ENCODE data around the gene SLC9A3. TPM values are rescaled to one million over a fixed set of nuclear protein-coding genes. Genes with fewer than 3 reads are reported as not detected.

SLC9A3 gene
- total RNA-seq, 4 donors from 2014 or later: 2.4 to 3.8 (median 3.5) TPM

DNA sequence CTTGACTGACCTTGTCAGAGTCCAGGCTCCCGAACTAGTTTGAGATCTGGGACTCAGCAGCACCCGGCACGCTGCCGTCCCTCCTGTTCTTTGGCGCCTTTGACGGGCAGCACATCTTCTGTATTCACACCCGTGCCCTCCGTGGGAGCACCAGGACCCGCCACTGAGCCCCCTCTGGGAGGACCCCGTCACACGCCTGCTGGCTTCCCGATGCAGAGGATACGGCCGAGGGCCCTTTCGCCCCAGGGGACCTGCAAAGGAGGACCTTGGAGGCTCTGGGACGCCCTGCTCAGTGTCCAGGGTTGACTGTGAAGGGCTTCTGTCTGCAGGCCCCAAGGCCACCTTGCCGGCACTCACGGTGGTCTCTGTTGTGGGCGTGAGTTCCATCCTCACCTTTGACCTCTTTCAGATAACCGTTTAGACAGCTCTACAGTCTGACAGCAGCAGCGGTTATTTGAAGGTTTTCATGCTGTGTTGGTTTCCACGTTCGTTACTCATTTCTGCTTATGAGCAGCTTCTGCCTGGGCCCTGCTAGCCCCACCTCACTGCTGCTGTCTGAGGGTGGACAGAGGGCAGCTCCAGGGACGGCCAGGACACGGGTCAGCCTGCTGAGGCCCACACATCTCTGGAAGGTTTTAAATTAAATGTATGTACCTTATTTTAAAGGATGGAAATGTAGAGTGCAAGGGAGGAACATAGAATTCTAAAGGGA, 93.9 kb downstream of the SLC9A3 start:
- Histone ChIP-seq H3K4me3 (no peak overlapping the region), H3K27ac (no peak overlapping the region), H3K9me3 (no peaks in the 10 kb centered on the region), H3K4me1 (peaks cover 0 to 18% (median 3%) of the 10 kb centered on the region in 3 donors), H3K36me3 (no peaks in the 10 kb centered on the region), H3K27me3 (peaks cover 0 to 24% (median 0%) of the 10 kb centered on the region in 4 donors)
- DNase-seq: no peak
- 68 to 85% methylated on average over 7 to 24 of the region's 25 CpGs for WGBS, 2 donors
- no peak for TF ChIP-seq POLR2A (IDR thresholded peaks at IDR 0.05)
- TF ChIP-seq, protein P1, sequence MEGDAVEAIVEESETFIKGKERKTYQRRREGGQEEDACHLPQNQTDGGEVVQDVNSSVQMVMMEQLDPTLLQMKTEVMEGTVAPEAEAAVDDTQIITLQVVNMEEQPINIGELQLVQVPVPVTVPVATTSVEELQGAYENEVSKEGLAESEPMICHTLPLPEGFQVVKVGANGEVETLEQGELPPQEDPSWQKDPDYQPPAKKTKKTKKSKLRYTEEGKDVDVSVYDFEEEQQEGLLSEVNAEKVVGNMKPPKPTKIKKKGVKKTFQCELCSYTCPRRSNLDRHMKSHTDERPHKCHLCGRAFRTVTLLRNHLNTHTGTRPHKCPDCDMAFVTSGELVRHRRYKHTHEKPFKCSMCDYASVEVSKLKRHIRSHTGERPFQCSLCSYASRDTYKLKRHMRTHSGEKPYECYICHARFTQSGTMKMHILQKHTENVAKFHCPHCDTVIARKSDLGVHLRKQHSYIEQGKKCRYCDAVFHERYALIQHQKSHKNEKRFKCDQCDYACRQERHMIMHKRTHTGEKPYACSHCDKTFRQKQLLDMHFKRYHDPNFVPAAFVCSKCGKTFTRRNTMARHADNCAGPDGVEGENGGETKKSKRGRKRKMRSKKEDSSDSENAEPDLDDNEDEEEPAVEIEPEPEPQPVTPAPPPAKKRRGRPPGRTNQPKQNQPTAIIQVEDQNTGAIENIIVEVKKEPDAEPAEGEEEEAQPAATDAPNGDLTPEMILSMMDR (IDR thresholded peaks at IDR 0.05): no peak
- intact Hi-C loops (cut with DNase I): no loop called here

DNA sequence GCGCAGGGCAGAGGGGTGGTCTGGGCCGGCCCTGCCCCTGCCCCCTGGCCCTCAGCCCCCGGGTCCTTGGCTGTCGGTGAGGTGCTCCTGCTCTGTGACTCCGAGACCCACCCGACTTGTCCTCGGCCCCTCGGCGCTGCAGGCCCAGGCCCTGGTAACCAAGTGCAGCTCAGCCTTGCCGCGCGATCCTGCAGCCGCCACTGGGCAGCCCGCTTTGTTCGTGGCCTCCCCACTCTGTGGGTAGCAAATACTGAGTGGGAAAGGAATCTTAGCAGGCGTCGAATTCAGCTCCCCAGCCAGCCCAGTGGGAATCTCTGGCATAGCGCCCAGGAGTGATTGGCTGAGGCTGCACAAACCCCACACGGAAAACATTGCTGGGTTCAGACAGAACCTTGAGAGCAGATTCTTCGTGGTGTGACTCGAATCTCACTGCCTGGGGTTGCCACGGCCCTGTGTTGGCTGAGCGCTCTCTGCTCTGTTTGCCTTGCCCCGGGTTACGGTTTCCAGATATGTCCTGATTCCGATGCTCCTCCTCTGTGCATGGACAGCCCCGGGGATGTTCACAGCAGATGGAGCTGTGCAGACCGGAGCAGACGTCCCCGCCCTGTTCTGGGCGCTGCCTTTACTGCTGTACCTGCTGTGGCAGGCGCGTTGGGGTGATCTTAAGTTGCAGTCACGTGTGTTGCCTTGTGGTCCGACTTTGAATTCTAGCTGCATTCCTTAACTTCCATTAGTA, 94.6 kb downstream of the SLC9A3 start:
- H3K4me1 ChIP-seq: peaks cover 0 to 18% (median 3%) of the 10 kb centered on the region in 3 donors
- no peak for DNase-seq
- intact Hi-C loops (cut with DNase I): no loop called here
- H3K27ac ChIP-seq: peak overlapping the region in 2 of 4 donors; percentile 13 to 17
- no peak for TF ChIP-seq POLR2A (IDR thresholded peaks at IDR 0.05)
- TF ChIP-seq, protein P1 (IDR thresholded peaks at IDR 0.05): no peak
- no peaks in the 10 kb centered on the region for H3K9me3 ChIP-seq
- WGBS, 2 donors: 31 to 39% methylated on average over 15 to 17 of the region's 35 CpGs
- H3K27me3 ChIP-seq: peaks cover 0 to 21% (median 0%) of the 10 kb centered on the region in 4 donors
- H3K36me3 ChIP-seq: no peaks in the 10 kb centered on the region
- H3K4me3 ChIP-seq: no peak overlapping the region

DNA sequence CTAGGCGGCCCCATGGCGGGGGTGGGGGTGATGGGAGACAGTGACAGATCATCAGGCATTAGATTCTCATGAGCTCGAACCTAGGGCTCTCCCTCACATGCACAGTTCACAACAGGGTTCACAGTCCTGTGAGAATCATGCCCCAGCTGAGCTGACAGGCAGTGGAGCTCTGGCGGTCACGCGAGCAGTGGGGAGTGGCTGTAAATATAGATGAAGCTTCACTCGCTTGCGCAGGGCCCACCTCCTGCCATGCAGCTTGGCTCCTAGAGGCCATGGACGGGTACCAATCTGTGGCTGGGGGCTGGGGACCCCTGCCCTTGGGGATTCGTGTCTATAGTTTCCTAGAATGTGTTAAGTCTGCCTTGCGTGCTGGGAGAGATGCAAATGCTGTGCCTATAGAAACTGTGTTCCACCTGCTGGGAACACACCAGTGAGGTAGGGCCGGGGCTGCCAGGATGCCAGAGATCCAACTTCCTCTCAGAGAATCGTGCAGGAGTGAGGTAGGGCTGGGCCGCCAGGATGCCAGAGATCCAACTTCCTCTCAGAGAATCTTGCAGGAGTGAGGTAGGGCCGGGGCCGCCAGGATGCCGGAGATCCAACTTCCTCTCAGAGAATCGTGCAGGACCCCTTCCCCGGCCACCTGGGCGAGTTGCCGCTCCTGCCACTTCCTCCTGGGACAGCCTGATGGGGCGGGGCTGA, 95.3 kb downstream of the SLC9A3 start:
- peaks cover 0 to 18% (median 3%) of the 10 kb centered on the region in 3 donors for H3K4me1 ChIP-seq
- no peak for TF ChIP-seq POLR2A (IDR thresholded peaks at IDR 0.05)
- TF ChIP-seq, protein P1 (IDR thresholded peaks at IDR 0.05): no peak
- intact Hi-C loops (cut with DNase I): no loop called here
- 63 to 68% methylated on average over 5 to 12 of the region's 22 CpGs for WGBS, 2 donors
- H3K4me3 ChIP-seq: no peak overlapping the region
- no peak for DNase-seq
- no peaks in the 10 kb centered on the region for H3K36me3 ChIP-seq
- H3K27me3 ChIP-seq: peaks cover 0 to 15% (median 0%) of the 10 kb centered on the region in 4 donors
- peak overlapping the region in 2 of 4 donors; percentile 13 to 17 for H3K27ac ChIP-seq
- no peaks in the 10 kb centered on the region for H3K9me3 ChIP-seq

DNA sequence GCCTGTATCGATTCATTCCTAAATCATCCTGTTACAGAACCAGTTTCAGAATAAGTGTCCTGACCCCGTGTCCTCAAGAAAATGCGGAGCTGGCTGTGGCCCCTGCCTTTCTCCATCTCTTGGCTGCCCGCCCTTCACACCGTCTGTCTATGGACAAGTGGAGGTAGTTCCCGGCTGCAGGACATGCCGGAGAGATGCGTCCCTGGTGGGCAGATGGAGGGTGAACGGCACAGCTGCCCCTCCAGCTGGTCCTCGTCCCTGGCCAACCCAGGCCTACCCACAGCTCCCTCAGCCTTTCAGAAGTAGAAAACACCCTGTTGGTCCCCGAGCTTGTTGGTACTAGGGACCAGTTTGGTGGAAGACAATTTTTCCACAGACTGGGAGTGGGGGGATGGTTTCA, 96.0 kb downstream of the SLC9A3 start:
- Histone ChIP-seq H3K27me3 (peaks cover 0 to 15% (median 0%) of the 10 kb centered on the region in 4 donors), H3K27ac (no peak overlapping the region), H3K4me3 (no peak overlapping the region), H3K36me3 (no peaks in the 10 kb centered on the region), H3K4me1 (peaks cover 0 to 18% (median 3%) of the 10 kb centered on the region in 3 donors), H3K9me3 (no peaks in the 10 kb centered on the region)
- intact Hi-C loops (cut with DNase I): no loop called here
- 79 to 96% methylated on average over 6 to 11 of the region's 11 CpGs for WGBS, 2 donors
- DNase-seq: no peak
- no peak for TF ChIP-seq POLR2A (IDR thresholded peaks at IDR 0.05)
- TF ChIP-seq, protein P1 (IDR thresholded peaks at IDR 0.05): no peak

Measured in esophagus squamous epithelium (tissue), 5 donors.